ENCODE data around the gene RHOD.

RHOD gene

GRCh38 chr11:67048515-67049130 is 8.0 kb upstream of the RHOD start:
- TF ChIP-seq FOXM1 (IDR thresholded peaks at IDR 0.05; ENCODE audit: borderline replicate concordance, low read depth) (no peak), CEBPB (IDR thresholded peaks at IDR 0.05) (no peak), RAD21 (IDR thresholded peaks at IDR 0.05; ENCODE audit: low read depth) (no peak), YY1 (IDR thresholded peaks at IDR 0.05; ENCODE audit: low read depth) (no peak), EGR1 (IDR thresholded peaks at IDR 0.05) (no peak), USF1 (IDR thresholded peaks at IDR 0.05) (no peak), NFIC (IDR thresholded peaks at IDR 0.05) (no peak), TAF1 (IDR thresholded peaks at IDR 0.05; ENCODE audit: low read depth) (no peak), MAX (IDR thresholded peaks at IDR 0.05) (no peak), EP300 (IDR thresholded peaks at IDR 0.05; ENCODE audit: borderline replicate concordance) (no peak), CREB1 (IDR thresholded peaks at IDR 0.05; ENCODE audit: low read depth) (no peak)

GRCh38 chr11:67050139-67050538 is 6.5 kb upstream of the RHOD start:
- TF ChIP-seq CEBPB (IDR thresholded peaks at IDR 0.05) (no peak), NFIC (IDR thresholded peaks at IDR 0.05) (no peak), FOXM1 (IDR thresholded peaks at IDR 0.05; ENCODE audit: borderline replicate concordance, low read depth) (no peak), REST (IDR thresholded peaks at IDR 0.05; ENCODE audit: low read depth) (no peak), USF1 (IDR thresholded peaks at IDR 0.05) (no peak), TEAD4 (IDR thresholded peaks at IDR 0.05) (no peak), TCF12 (IDR thresholded peaks at IDR 0.05; ENCODE audit: low read depth) (no peak), MAX (IDR thresholded peaks at IDR 0.05) (no peak)

GRCh38 chr11:67051180-67051893 is 5.3 kb upstream of the RHOD start:
- TF ChIP-seq MAX (IDR thresholded peaks at IDR 0.05) (no peak), REST (IDR thresholded peaks at IDR 0.05; ENCODE audit: low read depth) (no peak), FOXM1 (IDR thresholded peaks at IDR 0.05; ENCODE audit: borderline replicate concordance, low read depth) (no peak), CEBPB (IDR thresholded peaks at IDR 0.05) (no peak), EGR1 (IDR thresholded peaks at IDR 0.05) (no peak), RAD21 (IDR thresholded peaks at IDR 0.05; ENCODE audit: low read depth) (no peak), NFIC (IDR thresholded peaks at IDR 0.05) (no peak), EP300 (IDR thresholded peaks at IDR 0.05; ENCODE audit: borderline replicate concordance) (no peak), ZBTB7A (IDR thresholded peaks at IDR 0.05; ENCODE audit: low read depth) (no peak), TAF1 (IDR thresholded peaks at IDR 0.05; ENCODE audit: low read depth) (no peak), USF1 (IDR thresholded peaks at IDR 0.05) (no peak), TCF12 (IDR thresholded peaks at IDR 0.05; ENCODE audit: low read depth) (no peak), YY1 (IDR thresholded peaks at IDR 0.05; ENCODE audit: low read depth) (no peak), CREB1 (IDR thresholded peaks at IDR 0.05; ENCODE audit: low read depth) (no peak)

- TF ChIP-seq NFIC (IDR thresholded peaks at IDR 0.05) (no peak), TCF12 (IDR thresholded peaks at IDR 0.05; ENCODE audit: low read depth) (no peak), EGR1 (IDR thresholded peaks at IDR 0.05) (no peak), MAX (IDR thresholded peaks at IDR 0.05) (no peak), ZBTB7A (IDR thresholded peaks at IDR 0.05; ENCODE audit: low read depth) (no peak), EP300 (IDR thresholded peaks at IDR 0.05; ENCODE audit: borderline replicate concordance) (no peak), CEBPB (IDR thresholded peaks at IDR 0.05) (no peak), TAF1 (IDR thresholded peaks at IDR 0.05; ENCODE audit: low read depth) (no peak), TEAD4 (IDR thresholded peaks at IDR 0.05) (no peak), USF1 (IDR thresholded peaks at IDR 0.05) (no peak), CREB1 (IDR thresholded peaks at IDR 0.05; ENCODE audit: low read depth) (no peak), REST (IDR thresholded peaks at IDR 0.05; ENCODE audit: low read depth) (no peak), YY1 (IDR thresholded peaks at IDR 0.05; ENCODE audit: low read depth) (no peak), RAD21 (IDR thresholded peaks at IDR 0.05; ENCODE audit: low read depth) (no peak), FOXM1 (IDR thresholded peaks at IDR 0.05; ENCODE audit: borderline replicate concordance, low read depth) (no peak)
These were observed 4.6 kb upstream of the RHOD start for GRCh38 chr11:67051945-67052488.
